Neural progenitor cell (in vitro differentiated cells): Measurements from ENCODE around the gene WDR76. TPM values are rescaled to one million over a fixed set of nuclear protein-coding genes. Genes with fewer than 3 reads are reported as not detected.

Experiments used
- DNase-seq: peaks from one replicate; pipeline ENCODE4 v3.0.0-alpha.2; 2016; ENCODE audit warnings: low spot score
- H2AFZ ChIP-seq: fragments of 200-600 bp; sonication (generic); replicated peaks from 2 replicates; pipeline ENCODE4 v1.6.1; 2016; ENCODE audit warnings: antibody characterized with exemption
- H3F3A ChIP-seq: fragments of 200-600 bp; sonication (generic); 2 replicates; pipeline ENCODE4 v1.6.1; 2016; ENCODE audit warnings: antibody characterized with exemption, low read depth
- H3K27ac ChIP-seq: fragments of 200-600 bp; sonication (generic); 2 replicates; pipeline ENCODE4 v1.5.1; 2016; ENCODE audit warnings: mild to moderate bottlenecking
- H3K27me3 ChIP-seq: fragments of 200-600 bp; sonication (generic); 2 replicates; pipeline ENCODE4 v1.6.1; 2016; ENCODE audit warnings: mild to moderate bottlenecking, moderate library complexity
- H3K36me3 ChIP-seq: fragments of 200-600 bp; sonication (generic); 2 replicates; pipeline ENCODE4 v1.5.1; 2016
- H3K4me1 ChIP-seq: fragments of 200-600 bp; sonication (generic); 2 replicates; pipeline ENCODE4 v1.6.1; 2016; ENCODE audit warnings: mixed run types
- H3K4me2 ChIP-seq: fragments of 200-600 bp; sonication (generic); 2 replicates; pipeline ENCODE4 v1.6.1; 2016
- H3K4me3 ChIP-seq: fragments of 200-600 bp; sonication (generic); 2 replicates; pipeline ENCODE4 v1.5.1; 2016
- H3K79me2 ChIP-seq: fragments of 200-600 bp; sonication (generic); 2 replicates; pipeline ENCODE4 v1.6.1; 2016; ENCODE audit warnings: low read depth
- H3K9ac ChIP-seq: fragments of 200-600 bp; sonication (generic); 2 replicates; pipeline ENCODE4 v1.6.1; 2016
- H3K9me3 ChIP-seq: fragments of 200-600 bp; sonication (generic); 2 replicates; pipeline ENCODE4 v1.5.1; 2016; ENCODE audit warnings: low read depth
- H4K20me1 ChIP-seq: fragments of 200-600 bp; sonication (generic); 2 replicates; pipeline ENCODE4 v1.6.1; 2016; ENCODE audit warnings: low read depth
- H3K27ac Mint-ChIP-seq: 3 replicates; pipeline ENCODE4 v1.8.0; 2021; ENCODE audit warnings: mixed read lengths
- H3K27me3 Mint-ChIP-seq: 2 replicates; pipeline ENCODE4 v1.8.0; 2022; ENCODE audit warnings: low read depth, mild to moderate bottlenecking, inconsistent platforms, moderate library complexity, mixed read lengths; ENCODE audit not compliant: insufficient read depth
- H3K36me3 Mint-ChIP-seq: 3 replicates; pipeline ENCODE4 v1.8.0; 2021; ENCODE audit warnings: mixed read lengths
- H3K4me1 Mint-ChIP-seq: 3 replicates; pipeline ENCODE4 v1.8.0; 2021; ENCODE audit warnings: mixed read lengths
- H3K4me3 Mint-ChIP-seq: 3 replicates; pipeline ENCODE4 v1.8.0; 2021; ENCODE audit warnings: mild to moderate bottlenecking, moderate library complexity, mixed read lengths
- H3K9me3 Mint-ChIP-seq: 3 replicates; pipeline ENCODE4 v1.8.0; 2020; ENCODE audit warnings: mixed read lengths
- CTCF ChIP-seq: fragments of 200-600 bp; sonication (generic); IDR thresholded peaks from 2 replicates; pipeline ENCODE4 v1.5.1; 2017; ENCODE audit warnings: antibody characterized with exemption, mild to moderate bottlenecking
- EZH2 ChIP-seq: fragments of 200-600 bp; sonication (generic); IDR thresholded peaks from 2 replicates; pipeline ENCODE4 v1.6.1; 2017; ENCODE audit warnings: antibody characterized with exemption, mild to moderate bottlenecking, moderate library complexity
- EZH2phosphoT487 ChIP-seq: fragments of 200-600 bp; sonication (generic); IDR thresholded peaks from 2 replicates; pipeline ENCODE4 v1.6.1; 2017; ENCODE audit warnings: antibody characterized with exemption
- total RNA-seq: library from RNA; depleted of rRNA; stranded (reverse); fragments of >200 nt; gene quantifications from 2 replicates; pipeline ENCODE4 v1.2.3, GENCODE V29; 2015; ENCODE audit warnings: low replicate concordance

WDR76 gene
- total RNA-seq, 1 donor from 2014 or later = 32.6 TPM

GRCh38 chr15:43845421-43845820 lies 18.6 kb downstream of the WDR76 start:
- Histone ChIP-seq H3K27ac (no peak overlapping the region), H3K36me3 (peaks cover 9% of the 10 kb centered on the region), H3K27me3 (no peaks in the 10 kb centered on the region), H3K9me3 (no peaks in the 10 kb centered on the region), H3K4me2 (no peak overlapping the region), H2AFZ (no peak overlapping the region), H3K4me1 (no peaks in the 10 kb centered on the region), H3F3A (no peaks in the 10 kb centered on the region), H3K9ac (no peak overlapping the region), H3K79me2 (no peaks in the 10 kb centered on the region), H4K20me1 (no peaks in the 10 kb centered on the region), H3K4me3 (no peak overlapping the region)
- H3K9me3 Mint-ChIP-seq = no peaks in the 10 kb centered on the region
- no peak overlapping the region for H3K27ac Mint-ChIP-seq
- H3K4me1 Mint-ChIP-seq = no peaks in the 10 kb centered on the region
- no peaks in the 10 kb centered on the region for H3K27me3 Mint-ChIP-seq
- no peak overlapping the region for H3K4me3 Mint-ChIP-seq
- DNase-seq = no peak
- no peak for TF ChIP-seq EZH2phosphoT487
- TF ChIP-seq CTCF = no peak
- peaks cover 10% of the 10 kb centered on the region for H3K36me3 Mint-ChIP-seq

GRCh38 chr15:43851251-43851650 lies 24.4 kb downstream of the WDR76 start:
- H3K79me2 ChIP-seq = no peaks in the 10 kb centered on the region
- peaks cover 3% of the 10 kb centered on the region for H3K36me3 ChIP-seq
- H3K4me1 Mint-ChIP-seq = no peaks in the 10 kb centered on the region
- no peak overlapping the region for H3K9ac ChIP-seq
- DNase-seq = no peak
- H3K9me3 ChIP-seq = no peaks in the 10 kb centered on the region
- no peak overlapping the region for H3K4me2 ChIP-seq
- H3K27ac ChIP-seq = no peak overlapping the region
- no peaks in the 10 kb centered on the region for H3F3A ChIP-seq
- no peaks in the 10 kb centered on the region for H3K9me3 Mint-ChIP-seq
- no peaks in the 10 kb centered on the region for H3K27me3 ChIP-seq
- H2AFZ ChIP-seq = no peak overlapping the region
- TF ChIP-seq EZH2phosphoT487 (no peak), EZH2 (no peak)
- no peaks in the 10 kb centered on the region for H3K4me1 ChIP-seq
- no peaks in the 10 kb centered on the region for H4K20me1 ChIP-seq
- H3K36me3 Mint-ChIP-seq = peaks cover 12% of the 10 kb centered on the region
- H3K4me3 ChIP-seq = no peak overlapping the region
- no peak overlapping the region for H3K27ac Mint-ChIP-seq
- no peak overlapping the region for H3K4me3 Mint-ChIP-seq
- H3K27me3 Mint-ChIP-seq = no peaks in the 10 kb centered on the region

GRCh38 chr15:43852607-43853006 lies 25.8 kb downstream of the WDR76 start:
- H3K4me2 ChIP-seq = no peak overlapping the region
- no peaks in the 10 kb centered on the region for H3K9me3 Mint-ChIP-seq
- no peak overlapping the region for H3K27ac ChIP-seq
- TF ChIP-seq CTCF = no peak
- no peak for TF ChIP-seq EZH2
- TF ChIP-seq EZH2phosphoT487 = no peak
- no peak overlapping the region for H2AFZ ChIP-seq
- H3F3A ChIP-seq = peaks cover 6% of the 10 kb centered on the region
- no peaks in the 10 kb centered on the region for H3K27me3 ChIP-seq
- H3K79me2 ChIP-seq = no peaks in the 10 kb centered on the region
- H3K4me1 ChIP-seq = no peaks in the 10 kb centered on the region
- H3K36me3 ChIP-seq = peaks cover 9% of the 10 kb centered on the region
- H3K4me1 Mint-ChIP-seq = no peaks in the 10 kb centered on the region
- no peak overlapping the region for H3K27ac Mint-ChIP-seq
- no peaks in the 10 kb centered on the region for H3K27me3 Mint-ChIP-seq
- H3K4me3 ChIP-seq = no peak overlapping the region
- DNase-seq = no peak
- no peaks in the 10 kb centered on the region for H4K20me1 ChIP-seq
- H3K9me3 ChIP-seq = no peaks in the 10 kb centered on the region
- no peak overlapping the region for H3K4me3 Mint-ChIP-seq
- H3K36me3 Mint-ChIP-seq = peaks cover 12% of the 10 kb centered on the region
- H3K9ac ChIP-seq = no peak overlapping the region

GRCh38 chr15:43854801-43855200 lies 28.0 kb downstream of the WDR76 start:
- H3K79me2 ChIP-seq = no peaks in the 10 kb centered on the region
- no peaks in the 10 kb centered on the region for H3K27me3 Mint-ChIP-seq
- no peak overlapping the region for H3K27ac Mint-ChIP-seq
- H3K4me1 ChIP-seq = no peaks in the 10 kb centered on the region
- no peak overlapping the region for H2AFZ ChIP-seq
- H3K27me3 ChIP-seq = no peaks in the 10 kb centered on the region
- no peaks in the 10 kb centered on the region for H3K9me3 ChIP-seq
- H4K20me1 ChIP-seq = no peaks in the 10 kb centered on the region
- peaks cover 9% of the 10 kb centered on the region for H3K36me3 ChIP-seq
- H3K36me3 Mint-ChIP-seq = peaks cover 17% of the 10 kb centered on the region
- H3K27ac ChIP-seq = no peak overlapping the region
- H3K4me1 Mint-ChIP-seq = no peaks in the 10 kb centered on the region
- no peak overlapping the region for H3K4me2 ChIP-seq
- H3F3A ChIP-seq = peaks cover 6% of the 10 kb centered on the region
- H3K9ac ChIP-seq = no peak overlapping the region
- H3K4me3 Mint-ChIP-seq = no peak overlapping the region
- TF ChIP-seq EZH2phosphoT487 (no peak), CTCF (no peak), EZH2 (no peak)
- DNase-seq = no peak
- H3K9me3 Mint-ChIP-seq = no peaks in the 10 kb centered on the region
- no peak overlapping the region for H3K4me3 ChIP-seq
